ENCODE data around the gene ACVRL1.

Gene ACVRL1

DNA sequence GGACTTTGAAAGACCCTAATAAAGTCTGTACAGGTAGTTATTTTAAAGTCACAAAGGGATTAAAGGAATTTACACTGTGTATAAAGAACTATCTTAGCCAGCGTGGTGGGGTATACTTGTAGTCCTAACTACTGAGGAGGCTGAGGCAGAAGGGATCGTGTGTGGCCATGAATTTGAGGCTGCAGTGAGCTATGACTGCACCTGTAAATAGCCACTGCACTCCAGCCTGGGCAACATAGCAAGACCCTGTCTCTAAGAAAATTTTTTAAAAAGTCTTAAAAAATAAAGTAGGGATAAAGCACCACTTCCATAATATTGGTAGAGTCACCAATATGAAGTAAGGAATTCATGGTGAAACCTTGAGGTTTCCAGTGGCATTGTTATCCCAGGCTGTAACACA lies 62.3 kb downstream of the ACVRL1 start:
- DNase-seq (ENCODE audit: low read depth) = no peak

DNA sequence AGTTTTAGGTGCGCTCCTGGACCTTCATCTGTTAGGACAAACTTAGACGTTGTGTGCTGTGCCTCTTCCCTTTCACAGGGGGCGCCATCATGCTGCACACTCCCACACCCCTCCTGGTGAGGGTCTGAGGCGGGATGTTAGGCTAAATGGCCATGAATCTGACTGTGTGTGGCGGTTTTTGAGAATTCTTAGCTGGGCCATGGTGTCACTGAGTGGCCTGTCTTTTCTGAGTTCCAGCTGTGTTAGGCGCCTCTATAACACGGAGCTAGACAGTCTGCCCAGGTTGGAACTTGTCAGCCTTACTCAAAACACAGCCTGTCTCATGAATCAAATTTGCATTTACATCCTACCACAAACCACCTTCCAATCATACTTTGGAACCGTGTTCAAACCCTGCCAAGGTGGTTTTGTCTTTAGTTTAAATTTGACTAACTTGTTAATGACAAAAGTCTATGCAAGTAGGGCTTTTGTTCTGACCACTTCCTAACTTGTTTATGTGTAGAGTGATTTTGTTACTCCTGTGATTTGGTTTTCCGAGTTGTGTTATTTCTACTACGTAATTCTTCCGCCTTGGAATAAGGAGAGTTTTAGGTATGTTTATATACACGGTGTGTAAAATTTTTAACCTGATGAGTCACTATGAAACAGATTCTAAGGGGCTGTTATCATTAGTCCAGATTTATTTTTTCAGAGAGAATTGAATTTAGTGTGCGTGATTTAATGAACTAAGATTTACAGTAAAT lies 63.8 kb downstream of the ACVRL1 start:
- DNase-seq (ENCODE audit: low read depth) = no peak

DNA sequence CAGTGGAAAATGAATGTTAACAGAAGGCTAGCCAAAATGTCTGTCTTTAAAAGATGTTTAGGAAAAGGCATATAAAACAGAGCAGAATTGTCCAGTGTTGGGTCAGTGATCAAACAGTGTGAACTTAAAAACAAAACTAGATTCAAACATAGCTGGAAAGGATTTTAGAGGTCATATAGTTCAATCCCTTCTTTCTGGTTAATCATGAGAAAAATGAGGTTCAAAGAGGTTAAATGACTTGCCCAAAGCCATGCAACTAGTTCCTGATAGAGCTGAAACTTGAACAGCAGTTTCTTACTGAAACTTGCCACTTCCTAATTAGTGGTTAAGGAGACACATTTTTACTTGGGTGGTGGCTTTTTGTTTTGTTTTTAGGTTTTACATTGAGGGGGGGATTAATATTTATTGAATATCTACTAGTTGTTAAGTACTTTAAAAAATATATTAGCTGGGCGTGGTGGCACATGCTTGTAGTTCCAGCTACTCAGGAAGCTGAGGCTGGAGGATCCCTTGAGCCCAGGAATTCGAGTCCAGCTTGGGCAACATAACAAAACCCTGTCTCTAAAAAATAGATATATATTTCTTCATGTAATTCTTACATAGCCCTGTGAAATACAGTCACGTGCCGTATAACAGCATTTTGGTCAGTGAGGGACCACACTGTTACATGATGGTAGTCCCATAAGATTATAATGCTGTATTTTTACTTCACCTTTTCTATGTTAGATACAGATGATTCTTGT lies 64.5 kb downstream of the ACVRL1 start:
- no peak for DNase-seq (ENCODE audit: low read depth)

DNA sequence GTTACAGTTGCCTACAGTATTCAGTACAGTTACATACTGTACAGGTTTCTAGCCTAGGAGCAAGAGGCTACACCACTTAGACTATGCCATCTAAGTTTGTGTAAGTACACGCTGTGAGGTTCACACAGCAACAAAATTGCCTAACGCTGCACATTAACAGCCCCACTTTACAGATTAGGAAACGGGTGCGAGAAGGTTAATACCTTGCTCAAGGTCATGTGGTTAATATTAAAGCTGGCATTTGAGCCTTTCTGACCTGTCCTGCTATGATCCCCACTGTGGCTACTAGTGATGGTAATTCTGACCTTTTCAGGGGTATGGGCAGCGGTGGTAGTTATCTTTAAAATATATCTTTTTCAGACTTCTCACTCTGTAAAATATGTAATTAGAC lies 65.1 kb downstream of the ACVRL1 start:
- DNase-seq (ENCODE audit: low read depth) = no peak

DNA sequence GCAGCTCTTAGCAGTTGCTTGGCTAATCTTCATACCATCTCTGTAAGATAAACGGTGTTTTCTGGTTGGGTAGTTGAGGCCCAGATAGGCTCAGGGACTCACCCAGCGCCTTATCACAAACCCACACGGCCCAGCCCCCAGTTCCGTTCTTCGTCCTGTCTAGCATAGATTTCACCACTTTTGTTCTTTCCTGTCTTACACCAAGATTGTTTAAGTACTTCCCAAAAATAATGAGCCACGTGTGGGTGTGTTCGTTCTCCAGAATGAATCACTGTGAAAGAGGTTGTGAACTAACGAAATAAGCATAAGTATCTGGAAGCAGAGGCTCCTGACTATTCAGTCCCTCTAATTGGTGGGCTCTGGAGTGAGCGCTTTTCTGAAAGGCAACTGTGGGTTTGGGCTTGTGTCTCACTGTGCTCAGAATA lies 65.6 kb downstream of the ACVRL1 start:
- DNase-seq (ENCODE audit: low read depth) = no peak

All from GM04504 (cell line).